PC-9 (cell line): ENCODE measurements around the gene CCDC192. TPM values are rescaled to one million over a fixed set of nuclear protein-coding genes. Genes with fewer than 3 reads are reported as not detected.

Experiments used
- BruUV-seq: library from RNA; stranded (reverse); fragments of 400-500 nt; replicated peaks from 2 replicates; lab custom pipeline; 2021; lab: Mats Ljungman, UMichigan
- CTCF ChIA-PET: fragments of 300-600 bp; sonication (Branson Sonifier 250); formaldehyde crosslinking; loops from one replicate; lab custom pipeline; 2022; ENCODE audit warnings: antibody characterized with exemption; lab: Charles Lee
- POLR2A ChIA-PET: fragments of 300-600 bp; sonication (Branson Sonifier 250); formaldehyde crosslinking; loops from one replicate; lab custom pipeline; 2022; ENCODE audit warnings: antibody characterized with exemption; ENCODE audit not compliant: unreplicated experiment; lab: Charles Lee
- DNase-seq, 2 experiments: peaks; one replicate each; pipeline versions ENCODE4 v3.0.0 to v3.0.0-alpha.2; 2015 to 2022; ENCODE audit warnings: mixed read lengths in 1 of 2
- H2AFZ ChIP-seq: fragments of 200-600 bp; sonication (generic); 2 replicates; pipeline ENCODE4 v1.8.1; 2017; ENCODE audit warnings: antibody characterized with exemption
- H3F3A ChIP-seq: fragments of 200-600 bp; sonication (generic); 2 replicates; pipeline ENCODE4 v1.8.1; 2017; ENCODE audit warnings: antibody characterized with exemption, mild to moderate bottlenecking, low read depth; ENCODE audit not compliant: insufficient read depth
- H3K27ac ChIP-seq: fragments of 200-600 bp; sonication (generic); 2 replicates; pipeline ENCODE4 v1.6.1; 2016; ENCODE audit warnings: mixed run types
- H3K27me3 ChIP-seq: fragments of 200-600 bp; sonication (generic); 2 replicates; pipeline ENCODE4 v1.6.1; 2016; ENCODE audit warnings: low read depth, mixed run types; ENCODE audit not compliant: insufficient read depth
- H3K36me3 ChIP-seq: fragments of 200-600 bp; sonication (generic); 2 replicates; pipeline ENCODE4 v1.6.1; 2016; ENCODE audit warnings: low read depth, mixed run types
- H3K4me1 ChIP-seq: fragments of 200-600 bp; sonication (generic); replicated peaks from 2 replicates; pipeline ENCODE4 v1.6.1; 2016; ENCODE audit warnings: mixed run types; ENCODE audit not compliant: insufficient read depth
- H3K4me2 ChIP-seq: fragments of 200-600 bp; sonication (generic); 2 replicates; pipeline ENCODE4 v1.6.1; 2017; ENCODE audit warnings: mixed run types
- H3K4me3 ChIP-seq: fragments of 200-600 bp; sonication (generic); 2 replicates; pipeline ENCODE4 v1.6.1; 2016; ENCODE audit warnings: mixed run types
- H3K79me2 ChIP-seq: fragments of 200-600 bp; sonication (generic); 2 replicates; pipeline ENCODE4 v1.6.1; 2017; ENCODE audit warnings: low read depth, mixed run types
- H3K9me2 ChIP-seq: fragments of 200-600 bp; sonication (generic); 2 replicates; pipeline ENCODE4 v1.8.1; 2017; ENCODE audit warnings: mild to moderate bottlenecking; ENCODE audit not compliant: insufficient read depth
- H3K9me3 ChIP-seq: fragments of 200-600 bp; sonication (generic); 2 replicates; pipeline ENCODE4 v1.8.1; 2016; ENCODE audit warnings: low read depth; ENCODE audit not compliant: insufficient read depth
- H4K20me1 ChIP-seq: fragments of 200-600 bp; sonication (generic); 2 replicates; pipeline ENCODE4 v1.8.1; 2017; ENCODE audit not compliant: insufficient read depth
- CTCF ChIP-seq: fragments of 200-600 bp; sonication (generic); conservative IDR thresholded peaks from 2 replicates; pipeline ENCODE4 v1.6.1; 2017; ENCODE audit warnings: mixed run types, antibody characterized with exemption, mild to moderate bottlenecking, moderate library complexity
- EZH2 ChIP-seq: fragments of 200-600 bp; sonication (generic); IDR thresholded peaks from 2 replicates; pipeline ENCODE4 v1.8.0; 2017; ENCODE audit warnings: antibody characterized with exemption, low read depth
- intact Hi-C: fragments of 100-400 bp; cut with micrococcal nuclease; formaldehyde crosslinking; loops from one replicate; pipeline ENCODE4 v1.10.0; 2022; ENCODE audit not compliant: unreplicated experiment
- total RNA-seq: library from RNA; stranded (reverse); gene quantifications from 2 replicates; pipeline ENCODE4 v1.2.3, GENCODE V29; 2021

Gene CCDC192
- total RNA-seq, 1 experiment from 2014 or later: not detected

GRCh38 chr5:127899214-127899610 lies 196.0 kb downstream of the CCDC192 start:
- TF ChIP-seq EZH2 (no peak), CTCF (no peak)
- H3F3A ChIP-seq: no peaks in the 10 kb centered on the region
- 0 out of 2 replicates have a peak overlapping the region, but pooled peaks have one; percentile 13 for H2AFZ ChIP-seq
- H3K79me2 ChIP-seq: no peaks in the 10 kb centered on the region
- H3K9me2 ChIP-seq: no peaks in the 10 kb centered on the region
- H3K9me3 ChIP-seq: no peaks in the 10 kb centered on the region
- no peaks in the 10 kb centered on the region for H4K20me1 ChIP-seq
- intact Hi-C loops: no loop called here
- no peak for DNase-seq
- no peak overlapping the region for H3K27ac ChIP-seq
- H3K4me3 ChIP-seq: no peak overlapping the region
- no peaks in the 10 kb centered on the region for H3K4me1 ChIP-seq
- ChIA-PET CTCF (no interaction called here), POLR2A (no interaction called here)
- H3K27me3 ChIP-seq: no peaks in the 10 kb centered on the region
- no TSS peak for BruUV-seq
- H3K36me3 ChIP-seq: no peaks in the 10 kb centered on the region
- H3K4me2 ChIP-seq: no peak overlapping the region

GRCh38 chr5:127906562-127907204 lies 203.5 kb downstream of the CCDC192 start:
- no peaks in the 10 kb centered on the region for H4K20me1 ChIP-seq
- TF ChIP-seq CTCF (no peak), EZH2 (no peak)
- H3K4me1 ChIP-seq: no peaks in the 10 kb centered on the region
- no peak overlapping the region for H3K4me2 ChIP-seq
- no peaks in the 10 kb centered on the region for H3K27me3 ChIP-seq
- no peak for DNase-seq
- H3K9me2 ChIP-seq: no peaks in the 10 kb centered on the region
- H3K79me2 ChIP-seq: no peaks in the 10 kb centered on the region
- no peak overlapping the region for H3K27ac ChIP-seq
- H2AFZ ChIP-seq: no peak overlapping the region
- intact Hi-C loops: no loop called here
- H3K36me3 ChIP-seq: no peaks in the 10 kb centered on the region
- no TSS peak for BruUV-seq
- CTCF ChIA-PET: no interaction called here
- H3F3A ChIP-seq: no peaks in the 10 kb centered on the region
- H3K9me3 ChIP-seq: no peaks in the 10 kb centered on the region
- H3K4me3 ChIP-seq: no peak overlapping the region
- POLR2A ChIA-PET: interaction anchor here (0.6 kb wide), 1 partner anchor 39 kb away, joined by 3 read pairs; no protein-coding TSS in a partner anchor

GRCh38 chr5:127907907-127908306 lies 204.7 kb downstream of the CCDC192 start:
- ChIA-PET CTCF (no interaction called here), POLR2A (no interaction called here)
- Histone ChIP-seq H3K4me3 (no peak overlapping the region), H3K4me2 (no peak overlapping the region), H3F3A (no peaks in the 10 kb centered on the region), H3K36me3 (no peaks in the 10 kb centered on the region), H3K27me3 (no peaks in the 10 kb centered on the region), H4K20me1 (no peaks in the 10 kb centered on the region), H2AFZ (no peak overlapping the region), H3K9me3 (no peaks in the 10 kb centered on the region), H3K27ac (no peak overlapping the region), H3K79me2 (no peaks in the 10 kb centered on the region), H3K4me1 (no peaks in the 10 kb centered on the region), H3K9me2 (no peaks in the 10 kb centered on the region)
- intact Hi-C loops: no loop called here
- TF ChIP-seq EZH2 (no peak), CTCF (no peak)
- BruUV-seq: no TSS peak
- DNase-seq: no peak
